Measurements from ENCODE around the gene PTOV1. TPM values are rescaled to one million over a fixed set of nuclear protein-coding genes. Genes with fewer than 3 reads are reported as not detected.

Gene PTOV1
- total and polyA plus RNA-seq, 12 donors: 78.7 to 620 (median 275) TPM

DNA sequence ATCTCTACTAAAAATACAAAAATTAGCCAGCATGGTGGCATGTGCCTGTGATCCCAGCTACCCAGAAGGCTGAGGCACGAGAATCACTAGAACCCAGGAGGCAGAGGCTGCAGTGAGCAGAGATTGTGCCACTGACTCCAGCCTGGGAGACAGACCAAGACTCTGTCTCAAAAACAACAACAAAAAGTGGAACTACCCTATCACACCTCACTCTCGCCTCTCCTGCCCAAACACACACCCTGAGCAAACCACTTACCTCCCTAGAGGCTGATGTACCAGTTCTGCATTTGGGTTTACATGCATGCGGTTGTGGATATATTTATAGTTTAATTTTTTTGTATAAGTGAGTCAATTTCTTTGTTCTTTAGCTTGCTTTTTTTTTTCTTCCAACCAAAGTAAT is 7.7 kb upstream of the PTOV1 start:
- intact Hi-C loops (cut with DNase I): no loop called here
- 77 to 85% (median 82%) methylated on average over 3 of the region's 3 CpGs for WGBS, 4 donors
- Histone ChIP-seq H3K9me3 (replicated peaks in 1 of 3) (no peaks in the 10 kb centered on the region), H3K27me3 (no peaks in the 10 kb centered on the region), H3K36me3 (replicated peaks in 1 of 2) (peaks cover 0 to 15% of the 10 kb centered on the region in 2 donors), H3K4me3 (no peak overlapping the region), H3K4me1 (replicated peaks in 1 of 2) (no peaks in the 10 kb centered on the region), H3K27ac (no peak overlapping the region)
- DNase-seq: no peak
- no peak for TF ChIP-seq POLR2A (IDR thresholded peaks at IDR 0.05)
- TF ChIP-seq, protein P1, sequence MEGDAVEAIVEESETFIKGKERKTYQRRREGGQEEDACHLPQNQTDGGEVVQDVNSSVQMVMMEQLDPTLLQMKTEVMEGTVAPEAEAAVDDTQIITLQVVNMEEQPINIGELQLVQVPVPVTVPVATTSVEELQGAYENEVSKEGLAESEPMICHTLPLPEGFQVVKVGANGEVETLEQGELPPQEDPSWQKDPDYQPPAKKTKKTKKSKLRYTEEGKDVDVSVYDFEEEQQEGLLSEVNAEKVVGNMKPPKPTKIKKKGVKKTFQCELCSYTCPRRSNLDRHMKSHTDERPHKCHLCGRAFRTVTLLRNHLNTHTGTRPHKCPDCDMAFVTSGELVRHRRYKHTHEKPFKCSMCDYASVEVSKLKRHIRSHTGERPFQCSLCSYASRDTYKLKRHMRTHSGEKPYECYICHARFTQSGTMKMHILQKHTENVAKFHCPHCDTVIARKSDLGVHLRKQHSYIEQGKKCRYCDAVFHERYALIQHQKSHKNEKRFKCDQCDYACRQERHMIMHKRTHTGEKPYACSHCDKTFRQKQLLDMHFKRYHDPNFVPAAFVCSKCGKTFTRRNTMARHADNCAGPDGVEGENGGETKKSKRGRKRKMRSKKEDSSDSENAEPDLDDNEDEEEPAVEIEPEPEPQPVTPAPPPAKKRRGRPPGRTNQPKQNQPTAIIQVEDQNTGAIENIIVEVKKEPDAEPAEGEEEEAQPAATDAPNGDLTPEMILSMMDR (IDR thresholded peaks at IDR 0.05): no peak

DNA sequence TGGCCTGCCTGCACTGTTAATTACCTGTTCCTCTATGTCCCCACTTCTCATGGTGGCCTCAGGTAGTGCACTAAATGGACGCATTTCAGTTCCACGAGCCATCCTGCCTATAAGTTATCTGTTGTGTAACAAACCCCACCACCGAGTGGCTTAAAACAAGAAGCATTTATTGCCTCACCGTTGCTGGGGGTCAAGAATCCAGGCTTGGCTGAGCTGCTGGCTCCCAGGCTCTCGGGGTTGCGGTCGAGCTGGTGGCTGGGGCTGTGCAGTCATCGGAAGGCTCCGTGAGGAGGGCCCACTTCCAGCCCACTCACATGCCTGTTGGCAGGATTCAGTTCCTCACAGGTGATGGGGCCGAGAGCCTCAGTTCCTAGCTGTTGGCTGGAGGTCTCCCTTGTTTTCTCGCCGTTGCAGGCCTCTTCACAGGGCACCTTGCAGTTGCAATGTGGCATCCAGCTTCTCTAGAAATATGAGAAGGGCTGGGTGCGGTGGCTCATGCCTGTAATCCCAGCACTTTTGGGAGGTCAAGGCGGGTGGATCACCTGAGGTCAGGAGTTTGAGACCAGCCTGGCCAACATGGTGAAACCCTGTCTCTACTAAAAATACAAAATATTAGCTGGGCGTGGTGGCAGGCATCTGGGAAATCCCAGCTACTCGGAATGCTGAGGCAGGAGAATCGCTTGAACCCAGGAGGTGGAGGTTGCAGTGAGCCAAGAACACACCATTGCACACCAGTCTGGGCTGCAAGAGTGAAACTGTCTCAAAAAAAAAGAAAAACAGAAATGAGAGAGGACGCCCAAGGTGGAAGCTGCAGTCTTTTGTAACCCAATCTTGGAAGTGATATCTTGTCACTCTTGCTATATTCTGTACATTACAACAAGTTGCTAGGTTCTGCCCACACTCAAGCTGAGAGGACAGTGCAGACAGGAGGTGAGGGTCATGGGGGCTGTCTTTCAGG is 6.5 kb upstream of the PTOV1 start:
- intact Hi-C loops (cut with DNase I): no loop called here
- WGBS, 4 donors: 74 to 84% (median 78%) methylated on average over 11 to 18 of the region's 18 CpGs

DNA sequence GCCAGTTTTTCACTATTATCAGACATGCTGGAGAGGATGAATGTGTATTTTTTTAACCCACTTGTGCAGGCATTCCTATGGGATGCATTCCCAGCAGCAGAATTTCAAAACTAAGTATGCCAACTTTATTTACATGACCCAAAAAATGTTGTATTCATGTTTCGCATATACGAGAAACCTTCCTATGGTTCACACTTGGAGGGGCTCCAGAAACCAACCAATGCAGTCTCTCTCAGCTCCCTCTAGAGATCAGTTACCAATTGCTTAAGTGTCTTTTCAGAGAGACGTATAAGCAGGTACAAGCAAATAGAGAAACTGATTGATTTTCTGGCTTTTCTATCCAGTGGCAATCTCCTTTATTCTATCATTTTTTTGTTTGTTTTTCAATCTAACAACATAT is 5.5 kb upstream of the PTOV1 start:
- no peak overlapping the region for H3K4me3 ChIP-seq
- no peaks in the 10 kb centered on the region for H3K9me3 ChIP-seq (replicated peaks in 1 of 3)
- no peaks in the 10 kb centered on the region for H3K36me3 ChIP-seq (replicated peaks in 1 of 2)
- H3K4me1 ChIP-seq (replicated peaks in 1 of 2): no peaks in the 10 kb centered on the region
- DNase-seq: no peak
- 44 to 54% (median 49%) methylated on average over 3 of the region's 3 CpGs for WGBS, 4 donors
- no peak overlapping the region for H3K27ac ChIP-seq
- H3K27me3 ChIP-seq: no peaks in the 10 kb centered on the region
- TF ChIP-seq, protein P1 (IDR thresholded peaks at IDR 0.05): no peak
- no peak for TF ChIP-seq POLR2A (IDR thresholded peaks at IDR 0.05)
- intact Hi-C loops (cut with DNase I): no loop called here

More for the DNA sequence above, 6.5 kb upstream of the PTOV1 start:
- no peaks in the 10 kb centered on the region for H3K4me1 ChIP-seq (replicated peaks in 1 of 2)
- no peak for DNase-seq
- no peaks in the 10 kb centered on the region for H3K27me3 ChIP-seq
- TF ChIP-seq, protein P1 (IDR thresholded peaks at IDR 0.05): no peak
- H3K9me3 ChIP-seq (replicated peaks in 1 of 3): no peaks in the 10 kb centered on the region
- no peak overlapping the region for H3K4me3 ChIP-seq
- H3K27ac ChIP-seq: no peak overlapping the region
- H3K36me3 ChIP-seq (replicated peaks in 1 of 2): peaks cover 0 to 4% of the 10 kb centered on the region in 2 donors

DNA sequence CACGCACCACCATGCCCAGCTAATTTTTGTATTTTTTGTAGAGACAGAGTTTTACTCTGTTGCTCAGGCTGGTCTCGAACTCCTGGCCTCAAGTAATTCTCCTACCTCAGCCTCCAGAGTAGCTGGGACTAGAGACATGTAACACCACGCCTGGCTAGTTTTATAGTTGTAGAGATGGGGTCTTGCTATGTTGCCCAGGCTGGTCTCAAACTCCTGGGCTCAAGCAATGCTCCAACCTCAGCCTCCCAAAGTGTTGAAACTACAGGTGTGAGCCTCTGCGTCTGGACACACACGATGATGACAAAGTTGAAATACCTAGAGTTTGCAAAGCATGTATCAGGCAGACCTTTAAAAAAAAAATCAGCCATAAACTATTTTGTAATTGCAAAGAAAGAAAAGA is 4.6 kb upstream of the PTOV1 start:
- WGBS, 4 donors: 67 to 80% (median 76%) methylated on average over 5 of the region's 5 CpGs
- intact Hi-C loops (cut with DNase I): no loop called here

More for the DNA sequence above, 4.6 kb upstream of the PTOV1 start:
- H3K27me3 ChIP-seq: no peaks in the 10 kb centered on the region
- TF ChIP-seq, protein P1 (IDR thresholded peaks at IDR 0.05): no peak
- no peak for TF ChIP-seq POLR2A (IDR thresholded peaks at IDR 0.05)
- H3K27ac ChIP-seq: no peak overlapping the region
- H3K36me3 ChIP-seq (replicated peaks in 1 of 2): no peaks in the 10 kb centered on the region
- no peak overlapping the region for H3K4me3 ChIP-seq
- DNase-seq: no peak
- H3K9me3 ChIP-seq (replicated peaks in 1 of 3): no peaks in the 10 kb centered on the region
- H3K4me1 ChIP-seq (replicated peaks in 1 of 2): no peaks in the 10 kb centered on the region
